Activated CD4-positive, alpha-beta T cell treated with anti-CD3 and anti-CD28 coated beads, Interleukin-2, Interleukin-4, amounts not matched to agents 100 ng/mL and 50 ng/mL, durations not matched to agents 16 hours and 8 hours (primary cell): Measurements from ENCODE around the gene KRTAP10-4.
"Not testable (repeated sequence)": the region's sequence is repeated elsewhere in the genome, so short reads cannot be mapped to it uniquely, and the experiment has no call there.

Source experiments
- DNase-seq: peaks from one replicate; pipeline ENCODE4 v3.0.0-alpha.2; 2020; ENCODE audit warnings: low spot score

KRTAP10-4 gene

DNA sequence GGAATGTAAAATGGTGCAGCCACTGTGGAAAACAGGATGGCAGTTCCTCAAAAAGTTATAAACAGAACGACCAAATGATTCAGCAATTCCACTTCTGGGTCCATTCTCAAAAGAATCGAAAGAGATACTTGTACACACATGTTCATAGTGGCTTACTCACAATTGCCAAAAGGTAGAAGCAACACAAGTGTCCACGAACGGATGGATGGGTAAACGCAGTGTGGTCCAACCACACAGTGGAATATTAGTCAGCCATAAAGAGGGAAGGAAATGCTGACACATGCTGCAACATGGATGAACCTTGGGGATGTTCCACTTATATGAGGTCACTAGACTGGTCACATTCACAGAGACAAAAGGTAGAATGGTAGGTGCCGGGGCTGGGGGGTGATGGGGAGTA, 38.8 kb upstream of the KRTAP10-4 start:
- DNase-seq = no peak

- no peak for DNase-seq
Observed at GRCh38 chr21:44535963-44536362, 37.6 kb upstream of the KRTAP10-4 start.

GRCh38 chr21:44537930-44538911, 35.3 kb upstream of the KRTAP10-4 start:
- no peak for DNase-seq

DNA sequence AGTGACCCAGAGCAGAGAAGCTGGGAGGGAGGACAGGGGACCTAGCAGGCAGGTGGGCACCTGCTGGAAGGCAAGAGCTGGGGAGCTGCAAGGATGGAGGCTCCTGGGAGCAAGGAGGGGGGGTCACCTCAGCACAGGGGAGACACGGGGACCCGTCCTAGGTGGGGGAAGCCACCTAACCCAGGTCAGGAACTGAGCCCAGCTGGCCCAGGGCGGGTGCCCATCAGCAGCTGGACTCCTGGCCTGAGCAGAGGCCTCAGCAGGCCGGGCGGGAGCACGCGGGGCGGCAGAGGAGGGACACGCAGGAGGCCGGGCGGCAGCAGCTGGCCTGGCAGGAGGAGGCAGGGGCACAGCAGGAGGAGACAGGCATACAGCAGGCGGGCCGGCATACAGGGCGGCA, 34.5 kb upstream of the KRTAP10-4 start:
- DNase-seq = no peak

GRCh38 chr21:44539991-44540666, 33.4 kb upstream of the KRTAP10-4 start, which contains the start of gene KRTAP10-1:
Gene KRTAP10-1, minus strand, starts transcription at chr21:44540195. Its CDS starts 45 bp downstream, at chr21:44540150.
- DNase-seq = no peak

- DNase-seq = no peak
Observed at GRCh38 chr21:44540741-44541288, 32.7 kb upstream of the KRTAP10-4 start.

DNA sequence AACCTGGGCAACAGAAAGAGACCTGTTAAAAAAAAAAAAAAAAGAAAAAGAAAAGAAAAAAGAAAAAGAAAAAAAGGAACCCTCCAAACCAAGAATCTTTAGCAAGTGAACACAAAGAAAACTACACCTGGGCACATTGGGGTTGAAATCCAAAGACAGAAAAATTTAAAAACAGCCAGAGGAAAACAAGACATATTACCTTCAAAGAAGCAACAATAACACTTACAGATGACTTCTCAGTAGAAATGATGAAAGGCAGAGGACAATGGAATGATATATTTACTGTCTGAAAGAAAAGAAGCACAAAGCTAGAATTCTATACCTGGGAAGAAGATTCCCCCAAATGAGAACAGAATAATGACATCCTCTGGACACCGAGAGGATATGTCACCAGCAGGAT, 30.8 kb upstream of the KRTAP10-4 start:
- no peak for DNase-seq

GRCh38 chr21:44544566-44544965, 29.0 kb upstream of the KRTAP10-4 start:
- no peak for DNase-seq

DNA sequence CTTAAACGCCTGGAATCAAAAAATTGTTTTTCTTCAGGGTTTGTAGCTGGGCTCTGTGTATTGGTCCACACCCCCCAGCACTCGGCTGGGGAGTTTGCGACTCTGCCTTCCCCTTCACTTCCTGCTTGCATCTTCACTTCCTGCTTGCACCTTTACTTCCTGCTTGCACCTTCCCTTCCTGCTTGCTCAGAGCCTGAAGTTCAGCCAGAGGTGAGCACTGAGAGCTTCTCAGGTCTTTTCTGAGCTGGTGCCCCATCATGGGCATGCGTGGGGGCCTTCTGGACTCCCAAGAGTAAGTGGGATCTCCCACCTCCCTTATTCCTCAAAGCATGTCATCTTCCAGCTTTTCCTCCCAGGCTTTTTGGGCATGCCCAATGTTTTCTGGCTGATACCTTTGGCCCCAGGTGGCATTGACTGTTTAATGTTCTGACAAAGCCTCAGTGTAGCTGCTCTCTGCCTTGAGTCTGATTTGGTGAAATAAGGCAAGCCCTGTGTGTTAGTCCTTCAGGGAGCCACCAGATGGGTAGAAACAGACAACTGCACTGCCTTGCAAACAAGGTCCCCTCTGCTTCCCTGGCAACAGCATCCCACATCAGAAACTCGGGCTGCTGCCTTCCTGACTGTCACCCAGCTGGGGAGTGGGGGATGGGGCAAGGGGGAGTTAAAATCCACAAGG, 25.7 kb upstream of the KRTAP10-4 start:
- DNase-seq = no peak

GRCh38 chr21:44548381-44548780, 25.1 kb upstream of the KRTAP10-4 start:
- DNase-seq = no peak

- DNase-seq = no peak
Observed at GRCh38 chr21:44548922-44549321, 24.6 kb upstream of the KRTAP10-4 start.

DNA sequence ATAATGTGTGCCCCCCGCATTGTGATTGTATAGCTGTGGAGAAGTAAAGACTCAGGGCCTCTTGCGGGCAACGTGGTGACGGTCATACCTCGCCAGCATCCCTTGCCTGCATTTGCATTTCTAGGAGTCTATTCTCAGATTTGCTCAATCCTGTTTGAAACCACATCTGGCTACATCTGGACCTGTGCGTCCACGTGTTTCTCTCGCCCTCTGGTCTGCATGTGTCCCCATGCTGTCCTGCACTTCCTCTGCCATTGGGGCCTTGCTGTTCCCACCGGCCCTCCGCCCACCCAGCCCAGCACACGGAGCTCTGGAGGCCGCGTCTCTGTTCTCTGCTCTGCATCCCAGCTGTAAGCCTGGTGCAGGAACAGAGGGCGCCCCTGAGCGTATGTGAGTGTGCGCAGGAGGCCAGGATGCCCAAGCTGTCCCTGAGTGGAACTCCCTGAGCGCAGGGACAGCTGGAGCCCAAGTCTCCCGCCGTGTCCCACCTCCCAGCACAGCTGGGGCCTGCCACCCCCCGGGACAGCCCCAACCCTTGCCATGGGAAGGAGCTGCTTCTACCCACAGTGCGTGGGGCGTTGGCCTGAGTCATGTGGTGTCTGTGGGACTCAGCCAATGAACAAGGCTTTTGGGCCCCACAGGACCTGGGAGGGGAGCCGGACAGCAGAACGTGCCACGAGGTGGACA, 23.9 kb upstream of the KRTAP10-4 start:
- no peak for DNase-seq

DNA sequence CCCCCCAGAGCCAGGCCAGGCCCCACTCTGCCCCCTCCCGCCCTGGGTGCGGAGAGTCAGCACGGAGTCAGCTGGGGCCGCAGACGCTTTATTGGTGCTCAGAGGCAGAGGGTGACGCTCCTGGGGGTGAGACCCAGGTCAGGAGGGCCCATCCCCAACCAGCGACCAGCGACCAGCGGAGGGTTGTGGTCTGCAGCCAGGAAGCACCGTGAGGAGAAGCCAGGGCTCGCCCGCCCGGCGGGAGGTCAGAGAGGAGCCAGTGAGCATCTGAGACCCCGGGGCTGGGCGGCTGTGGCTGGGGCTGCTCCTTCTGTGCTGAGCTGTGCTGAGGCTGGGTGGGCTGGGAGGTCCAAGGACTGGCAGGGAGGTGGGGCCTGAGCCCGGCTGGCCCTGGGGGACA, 23.2 kb upstream of the KRTAP10-4 start:
- not testable (repeated sequence) for DNase-seq

- DNase-seq = no peak
Observed at GRCh38 chr21:44550807-44551206, 22.7 kb upstream of the KRTAP10-4 start.

DNA sequence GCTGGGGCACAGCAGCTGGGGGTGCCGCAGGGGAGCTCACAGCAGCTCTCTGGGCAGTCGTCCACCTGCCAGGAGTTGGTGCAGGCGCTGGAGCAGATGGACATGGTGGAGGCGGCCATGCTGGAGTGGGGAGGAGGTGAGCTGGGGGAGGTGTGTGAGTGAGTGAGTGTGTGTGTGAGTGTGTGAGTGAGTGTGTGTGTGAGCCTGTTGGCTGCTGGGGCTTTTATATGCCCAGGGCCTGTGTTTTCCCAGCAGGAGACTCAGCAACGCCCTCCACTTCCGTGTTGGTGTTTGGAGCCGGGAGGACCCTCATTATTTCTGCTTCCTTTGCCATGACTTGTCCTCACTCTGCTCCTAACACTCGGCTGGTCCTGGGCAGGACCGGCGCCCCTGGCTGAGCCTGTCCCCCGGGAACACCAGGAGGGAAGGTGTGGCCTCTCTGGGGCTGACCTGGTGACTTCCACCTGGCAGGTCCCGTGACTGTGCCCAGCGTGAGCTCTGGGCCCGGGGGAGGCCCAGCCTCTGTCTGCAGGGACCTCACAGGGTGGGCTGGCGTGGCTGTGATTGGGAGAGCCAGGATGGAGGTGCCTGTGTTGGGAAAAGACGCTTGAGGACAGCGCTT, 22.1 kb upstream of the KRTAP10-4 start, which contains the start of gene KRTAP10-2:
TSS of gene KRTAP10-2 (minus strand) at position 166 of the 622 bp plus-strand sequence. CDS start at position 119, 47 bp downstream.
- DNase-seq = no peak

DNA sequence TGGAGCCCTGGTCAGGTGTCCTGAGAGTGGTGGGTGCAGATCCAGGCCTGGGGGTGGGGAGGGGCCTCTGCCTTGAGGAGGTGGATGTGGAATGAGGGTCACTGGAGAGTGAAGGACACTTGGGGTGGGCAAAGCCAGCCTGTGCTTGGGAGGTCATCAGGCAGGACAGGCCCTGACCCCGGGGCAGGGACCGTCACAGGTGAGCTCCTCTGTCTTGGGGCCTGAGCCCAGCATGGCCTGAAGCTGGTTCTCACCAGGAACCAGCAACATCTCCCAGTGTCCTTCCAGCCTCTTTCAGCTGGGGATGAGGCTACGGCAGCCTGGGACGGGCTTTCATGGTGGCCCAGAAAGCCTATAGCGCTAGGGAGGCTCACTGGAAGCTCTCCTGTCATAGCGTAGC, 21.4 kb upstream of the KRTAP10-4 start:
- no peak for DNase-seq

DNA sequence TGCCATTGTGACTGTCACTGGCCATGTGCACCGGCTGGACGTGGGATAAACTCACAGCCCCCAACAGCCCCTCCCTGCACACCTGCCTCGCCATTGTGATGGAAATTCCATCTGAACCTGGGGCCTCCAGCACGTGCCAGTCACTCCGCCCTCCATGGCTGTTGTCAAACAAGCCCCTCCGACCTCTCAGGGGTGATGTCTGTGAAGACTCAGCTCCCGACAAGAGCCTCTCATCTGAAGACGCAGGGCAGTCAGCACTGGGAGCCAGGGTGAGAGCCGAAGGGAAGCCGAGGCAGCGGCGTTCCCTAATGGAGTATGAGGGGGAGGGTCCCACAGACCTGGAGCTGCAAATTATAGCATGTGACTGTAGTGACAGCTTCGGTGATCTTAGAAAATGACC, 20.8 kb upstream of the KRTAP10-4 start:
- DNase-seq = no peak

- DNase-seq = no peak
Observed at GRCh38 chr21:44555200-44555875, 18.2 kb upstream of the KRTAP10-4 start.

DNA sequence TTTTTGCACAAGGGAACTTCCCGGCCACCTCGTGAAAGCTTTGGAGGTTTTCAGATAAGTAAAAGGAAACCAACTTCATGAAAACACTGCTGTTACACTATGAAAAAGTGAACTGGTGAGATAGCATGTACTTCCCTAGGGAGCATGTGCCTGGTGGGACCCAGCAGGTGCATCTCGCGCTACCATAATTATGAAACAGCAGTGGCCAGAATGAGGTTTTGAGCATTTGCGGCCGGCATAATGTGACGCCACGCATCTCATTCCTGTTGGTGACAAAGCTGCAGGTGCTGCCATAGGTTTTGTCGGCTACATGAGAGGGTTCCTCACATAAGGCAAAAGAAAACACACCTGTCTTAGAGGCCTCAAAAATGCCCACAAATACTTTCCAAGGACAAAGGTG, 16.6 kb upstream of the KRTAP10-4 start:
- DNase-seq = no peak
